Activated CD8-positive, alpha-beta memory T cell treated with anti-CD3 and anti-CD28 coated beads, Interleukin-2, amount 50 U/mL, for 24 hours (primary cell): Measurements from ENCODE around the gene THADA.
A peak's percentile ranks its signal among the peaks of the same experiment; 100 is the strongest.
"Not testable (repeated sequence)": the region's sequence is repeated elsewhere in the genome, so short reads cannot be mapped to it uniquely, and the experiment has no call there.

Source experiments
- DNase-seq: peaks from one replicate; pipeline ENCODE4 v3.0.0-alpha.2; 2020; ENCODE audit errors: extremely low read depth

THADA gene

GRCh38 chr2:43595603-43596412 lies at the start of gene THADA:
Gene THADA (minus strand): TSS chr2:43596038. CDS start chr2:43592392, 3,646 bp downstream.
- peak; percentile 98 for DNase-seq

GRCh38 chr2:43643680-43644079 lies 47.8 kb upstream of the THADA start:
- no peak for DNase-seq

- no peak for DNase-seq
Observed at GRCh38 chr2:43642363-43642762, 46.5 kb upstream of the THADA start.

- DNase-seq, result peak; percentile 71
Observed at GRCh38 chr2:43637030-43637803, 41.4 kb upstream of the THADA start, which contains the start of gene PLEKHH2. Gene PLEKHH2 (plus strand): TSS chr2:43637260. CDS start chr2:43644674, 7,414 bp downstream.

- DNase-seq, result no peak
Observed at GRCh38 chr2:43636621-43637020, 40.8 kb upstream of the THADA start.

- not testable (repeated sequence) for DNase-seq
Observed at GRCh38 chr2:43636153-43636552, 40.3 kb upstream of the THADA start.

GRCh38 chr2:43634604-43635306 lies 38.9 kb upstream of the THADA start:
- DNase-seq, result no peak

GRCh38 chr2:43631618-43632317 lies 35.9 kb upstream of the THADA start:
- no peak for DNase-seq

GRCh38 chr2:43622931-43623451 lies 27.2 kb upstream of the THADA start:
- no peak for DNase-seq

- no peak for DNase-seq
Observed at GRCh38 chr2:43619511-43619910, 23.7 kb upstream of the THADA start.

- DNase-seq, result no peak
Observed at GRCh38 chr2:43616967-43617680, 21.3 kb upstream of the THADA start.

- DNase-seq, result no peak
Observed at GRCh38 chr2:43612944-43613343, 17.1 kb upstream of the THADA start.

- DNase-seq, result peak; percentile 59
Observed at GRCh38 chr2:43611987-43612894, 16.4 kb upstream of the THADA start.

- DNase-seq, result no peak
Observed at GRCh38 chr2:43610361-43610760, 14.5 kb upstream of the THADA start.

- DNase-seq, result no peak
Observed at GRCh38 chr2:43609290-43609918, 13.6 kb upstream of the THADA start.

- DNase-seq, result no peak
Observed at GRCh38 chr2:43605851-43606250, 10.0 kb upstream of the THADA start.

GRCh38 chr2:43605079-43605655 lies 9.3 kb upstream of the THADA start:
- no peak for DNase-seq

GRCh38 chr2:43604674-43605073 lies 8.8 kb upstream of the THADA start:
- no peak for DNase-seq

- not testable (repeated sequence) for DNase-seq
Observed at GRCh38 chr2:43600596-43600995, 4.8 kb upstream of the THADA start.
